LNCaP clone FGC (cell line): ENCODE measurements around the gene ZBED2.
A peak's percentile ranks its signal among the peaks of the same experiment; 100 is the strongest.

Experiments used
- DNase-seq: peaks from one replicate; pipeline ENCODE4 v3.0.0-alpha.2; 2011; ENCODE audit warnings: low read depth
- H3K4me3 ChIP-seq: 2 replicates; pipeline ENCODE4 v1.5.1; 2011; ENCODE audit warnings: mild to moderate bottlenecking, low read depth, low read length, control low read depth
- CTCF ChIP-seq: IDR thresholded peaks from 2 replicates; pipeline ENCODE4 v1.5.1; 2012; ENCODE audit warnings: mild to moderate bottlenecking; ENCODE audit not compliant: control insufficient read depth, insufficient read depth; ENCODE audit errors: extremely low read depth

Gene ZBED2

GRCh38 chr3:111605018-111605417, 9.9 kb upstream of the ZBED2 start:
- TF ChIP-seq CTCF, result no peak
- no peak overlapping the region for H3K4me3 ChIP-seq
- no peak for DNase-seq

GRCh38 chr3:111604119-111604518, 9.0 kb upstream of the ZBED2 start:
- no peak for DNase-seq
- no peak for TF ChIP-seq CTCF
- no peak overlapping the region for H3K4me3 ChIP-seq

- no peak overlapping the region for H3K4me3 ChIP-seq
- no peak for TF ChIP-seq CTCF
- DNase-seq, result no peak
Measured at GRCh38 chr3:111603679-111604078, 8.5 kb upstream of the ZBED2 start.

GRCh38 chr3:111601810-111602209, 6.7 kb upstream of the ZBED2 start:
- DNase-seq, result no peak
- TF ChIP-seq CTCF, result no peak
- no peak overlapping the region for H3K4me3 ChIP-seq

GRCh38 chr3:111598552-111598951, 3.4 kb upstream of the ZBED2 start:
- no peak for TF ChIP-seq CTCF
- peak; percentile 84 for DNase-seq

GRCh38 chr3:111598139-111598538, 3.0 kb upstream of the ZBED2 start:
- TF ChIP-seq CTCF, result no peak
- DNase-seq, result no peak
- no peak overlapping the region for H3K4me3 ChIP-seq

More at GRCh38 chr3:111598552-111598951, 3.4 kb upstream of the ZBED2 start:
- no peak overlapping the region for H3K4me3 ChIP-seq

- H3K4me3 ChIP-seq, result no peak overlapping the region
- no peak for DNase-seq
- no peak for TF ChIP-seq CTCF
Measured at GRCh38 chr3:111596328-111596727, 1.2 kb upstream of the ZBED2 start.
